OCI-LY7 (cell line): ENCODE data around the gene VCL.

ENCODE experiments used
- CTCF ChIP-seq: fragments of 200-600 bp; sonication (generic); conservative IDR thresholded peaks from 2 replicates; pipeline ENCODE4 v1.5.1; 2014; ENCODE audit warnings: mild to moderate bottlenecking, antibody characterized with exemption, low read length, moderate library complexity, mixed read lengths
- EZH2phosphoT487 ChIP-seq: fragments of 200-600 bp; sonication (generic); IDR thresholded peaks from 2 replicates; pipeline ENCODE4 v1.6.1; 2018; ENCODE audit warnings: low read depth, borderline replicate concordance, mild to moderate bottlenecking, mixed run types, antibody characterized with exemption, low read length, moderate library complexity, mixed read lengths

GRCh38 chr10:74078037-74078436 lies 80.1 kb downstream of the VCL start:
- TF ChIP-seq CTCF (no peak), EZH2phosphoT487 (no peak)
